ENCODE measurements around the gene GPN2. TPM values are rescaled to one million over a fixed set of nuclear protein-coding genes. Genes with fewer than 3 reads are reported as not detected.

GPN2 gene
- total and polyA plus RNA-seq, 12 donors: 17.2 to 50.7 (median 27.1) TPM

DNA sequence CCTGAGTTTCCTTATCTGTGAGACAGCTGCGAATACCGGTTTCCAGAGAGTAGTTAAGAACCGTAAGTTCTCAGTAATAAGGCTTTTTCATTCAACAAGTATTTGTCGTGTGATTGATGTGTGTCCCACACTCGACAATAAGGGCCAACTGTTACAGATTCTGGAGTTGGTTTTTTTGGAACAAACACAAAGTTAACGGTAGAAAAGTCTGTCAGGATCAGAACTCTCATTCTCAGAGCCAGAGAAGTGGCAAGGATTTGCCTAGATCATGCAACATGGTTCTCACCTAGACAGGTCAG lies 32.3 kb upstream of the GPN2 start:
- Histone ChIP-seq H3K4me3 (peak overlapping the region; percentile 20 to 77 (median 60)), H3K27me3 (no peaks in the 10 kb centered on the region), H3K27ac (peak overlapping the region in 4 of 5 donors; percentile 87 to 93 (median 88)), H3K36me3 (replicated peaks in 1 of 2) (peaks cover 0 to 32% of the 10 kb centered on the region in 2 donors), H3K9me3 (replicated peaks in 1 of 3) (no peaks in the 10 kb centered on the region), H3K4me1 (replicated peaks in 1 of 2) (peaks cover 17 to 33% of the 10 kb centered on the region in 2 donors)
- no peak for DNase-seq
- 10 to 40% (median 25%) methylated on average over 5 to 6 of the region's 6 CpGs for WGBS, 4 donors
- intact Hi-C loops (cut with DNase I): no loop called here
- no peak for TF ChIP-seq POLR2A (IDR thresholded peaks at IDR 0.05)

DNA sequence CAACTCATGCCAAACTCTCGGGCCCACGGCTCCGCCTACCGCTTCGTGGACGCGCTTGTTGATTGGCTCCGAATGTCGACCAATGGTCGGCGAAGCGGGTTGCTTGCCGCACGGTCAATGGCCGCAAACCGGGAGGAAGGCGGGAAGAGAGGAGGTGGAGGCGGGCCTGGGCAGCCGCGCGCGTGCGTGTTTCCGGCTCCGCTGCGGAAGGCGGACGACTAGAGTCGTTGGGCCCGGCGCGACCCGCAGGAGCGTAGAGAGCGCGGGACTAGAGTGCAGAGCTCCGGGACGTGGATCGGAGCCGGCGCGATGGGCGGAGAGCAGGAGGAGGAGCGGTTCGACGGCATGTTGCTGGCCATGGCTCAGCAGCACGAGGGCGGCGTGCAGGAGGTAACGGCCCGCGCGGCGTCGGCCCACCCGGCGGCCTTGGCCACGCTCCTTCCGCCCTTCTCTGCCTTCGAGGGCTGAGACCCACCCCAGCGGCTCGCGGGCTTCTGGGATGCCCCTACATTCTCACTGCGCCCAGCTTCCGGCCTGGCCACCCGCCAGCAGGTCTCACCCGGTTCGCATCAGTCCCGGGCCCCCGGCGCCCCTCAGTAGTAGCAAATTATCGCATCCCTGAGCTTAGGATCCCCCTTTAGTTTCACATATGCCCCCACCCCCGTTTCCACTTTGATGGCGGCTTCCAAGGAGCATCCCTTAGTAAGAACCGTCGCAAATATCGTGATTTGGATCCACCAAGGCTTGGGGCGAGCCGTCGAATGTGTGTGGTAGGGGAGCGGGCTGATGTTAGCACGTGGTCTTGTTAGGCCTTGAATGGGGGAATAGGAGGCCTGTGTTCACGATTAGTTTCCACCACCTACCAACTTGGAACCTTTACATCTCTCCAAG lies 31.7 kb upstream of the GPN2 start, which contains the start of gene NUDC:
Gene NUDC (plus strand): TSS at position 204 of the 891 bp plus-strand sequence. CDS start 106 bp downstream, at position 310.
- H3K4me1 ChIP-seq (replicated peaks in 1 of 2): peaks cover 17 to 33% of the 10 kb centered on the region in 2 donors
- 0 to 2% (median 1%) methylated on average over 27 to 83 of the region's 83 CpGs for WGBS, 4 donors
- H3K27me3 ChIP-seq: no peaks in the 10 kb centered on the region
- intact Hi-C loops (cut with DNase I): no loop called here
- peak; percentile 97 to 99 (median 98) for DNase-seq
- peaks cover 0 to 30% of the 10 kb centered on the region in 2 donors for H3K36me3 ChIP-seq (replicated peaks in 1 of 2)
- peak within 1 kb of the TSS; percentile 29 to 93 (median 88) for H3K27ac ChIP-seq
- no peaks in the 10 kb centered on the region for H3K9me3 ChIP-seq (replicated peaks in 1 of 3)
- TF ChIP-seq POLR2A (IDR thresholded peaks at IDR 0.05): peak; percentile 78 to 93
- TF ChIP-seq, protein P1, sequence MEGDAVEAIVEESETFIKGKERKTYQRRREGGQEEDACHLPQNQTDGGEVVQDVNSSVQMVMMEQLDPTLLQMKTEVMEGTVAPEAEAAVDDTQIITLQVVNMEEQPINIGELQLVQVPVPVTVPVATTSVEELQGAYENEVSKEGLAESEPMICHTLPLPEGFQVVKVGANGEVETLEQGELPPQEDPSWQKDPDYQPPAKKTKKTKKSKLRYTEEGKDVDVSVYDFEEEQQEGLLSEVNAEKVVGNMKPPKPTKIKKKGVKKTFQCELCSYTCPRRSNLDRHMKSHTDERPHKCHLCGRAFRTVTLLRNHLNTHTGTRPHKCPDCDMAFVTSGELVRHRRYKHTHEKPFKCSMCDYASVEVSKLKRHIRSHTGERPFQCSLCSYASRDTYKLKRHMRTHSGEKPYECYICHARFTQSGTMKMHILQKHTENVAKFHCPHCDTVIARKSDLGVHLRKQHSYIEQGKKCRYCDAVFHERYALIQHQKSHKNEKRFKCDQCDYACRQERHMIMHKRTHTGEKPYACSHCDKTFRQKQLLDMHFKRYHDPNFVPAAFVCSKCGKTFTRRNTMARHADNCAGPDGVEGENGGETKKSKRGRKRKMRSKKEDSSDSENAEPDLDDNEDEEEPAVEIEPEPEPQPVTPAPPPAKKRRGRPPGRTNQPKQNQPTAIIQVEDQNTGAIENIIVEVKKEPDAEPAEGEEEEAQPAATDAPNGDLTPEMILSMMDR (IDR thresholded peaks at IDR 0.05): no peak
- H3K4me3 ChIP-seq: peak within 1 kb of the TSS; percentile 20 to 77 (median 60)

DNA sequence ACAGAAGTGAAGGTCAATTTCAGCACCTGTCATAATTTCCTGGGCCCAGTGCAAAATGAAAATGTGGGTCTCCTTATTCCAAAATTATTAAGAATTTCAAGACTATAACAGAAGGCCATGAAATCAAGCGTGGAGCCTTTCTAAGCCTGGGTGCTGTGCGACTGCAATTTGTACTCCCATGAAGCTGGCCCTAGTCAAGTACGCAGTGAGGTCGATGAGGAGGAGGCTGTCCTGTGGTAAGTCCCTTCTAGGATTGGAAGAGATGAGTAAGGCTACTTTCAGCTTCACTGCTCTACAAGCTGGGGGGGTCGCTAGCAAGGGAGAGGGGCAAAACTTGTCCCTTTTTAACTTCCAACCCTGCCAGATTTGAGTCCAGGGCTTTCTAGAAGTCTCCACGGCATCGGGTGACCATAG lies 31.1 kb upstream of the GPN2 start:
- peaks cover 17 to 31% of the 10 kb centered on the region in 2 donors for H3K4me1 ChIP-seq (replicated peaks in 1 of 2)
- intact Hi-C loops (cut with DNase I): no loop called here
- TF ChIP-seq, protein P1 (IDR thresholded peaks at IDR 0.05): no peak
- no peak for TF ChIP-seq POLR2A (IDR thresholded peaks at IDR 0.05)
- H3K27me3 ChIP-seq: no peaks in the 10 kb centered on the region
- no peaks in the 10 kb centered on the region for H3K9me3 ChIP-seq (replicated peaks in 1 of 3)
- H3K27ac ChIP-seq: peak overlapping the region in 3 of 5 donors; percentile 87 to 93 (median 88)
- peaks cover 0 to 24% of the 10 kb centered on the region in 2 donors for H3K36me3 ChIP-seq (replicated peaks in 1 of 2)
- H3K4me3 ChIP-seq: peak overlapping the region in 1 of 4 donors; percentile 51
- 19 to 39% (median 26%) methylated on average over 5 to 7 of the region's 7 CpGs for WGBS, 4 donors
- no peak for DNase-seq

DNA sequence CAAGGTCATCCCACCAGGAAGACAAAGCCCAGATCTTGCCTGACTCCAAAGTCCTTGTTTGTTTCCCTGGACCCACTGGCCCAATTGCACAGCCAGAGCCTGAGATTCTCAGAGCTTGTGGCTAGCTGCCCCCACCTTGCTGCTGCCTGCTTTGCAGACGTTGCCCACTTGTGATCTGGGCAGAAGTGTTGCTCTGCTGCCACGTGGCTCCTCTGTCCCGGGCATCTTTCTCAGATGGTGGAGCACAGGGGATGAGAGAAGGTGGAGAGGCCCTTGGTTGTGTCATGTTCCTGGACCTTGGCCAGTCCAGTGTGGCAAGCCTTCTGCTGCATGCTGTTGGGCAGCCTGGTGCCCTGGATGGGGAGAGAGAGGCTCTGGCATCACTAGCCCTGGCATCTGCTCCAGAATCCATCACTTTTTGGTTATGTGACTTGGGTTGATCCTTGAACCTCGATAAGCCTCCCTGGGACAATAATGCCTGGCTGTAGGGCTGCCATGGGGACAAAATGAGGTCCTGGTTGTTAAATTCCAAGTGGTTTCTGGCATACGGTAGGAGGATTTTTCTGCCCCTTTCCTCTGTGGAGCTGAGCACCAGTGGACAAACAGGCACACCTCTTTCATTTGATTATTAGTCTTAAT lies 25.2 kb upstream of the GPN2 start:
- WGBS, 4 donors: 35 to 48% (median 36%) methylated on average over 2 to 5 of the region's 5 CpGs
- no peaks in the 10 kb centered on the region for H3K9me3 ChIP-seq (replicated peaks in 1 of 3)
- peaks cover 22 to 34% of the 10 kb centered on the region in 2 donors for H3K4me1 ChIP-seq (replicated peaks in 1 of 2)
- no peaks in the 10 kb centered on the region for H3K36me3 ChIP-seq (replicated peaks in 1 of 2)
- no peaks in the 10 kb centered on the region for H3K27me3 ChIP-seq
- H3K4me3 ChIP-seq: no peak overlapping the region
- H3K27ac ChIP-seq: peak overlapping the region in 4 of 5 donors; percentile 13 to 92 (median 82)
- intact Hi-C loops (cut with DNase I): no loop called here
- peak; percentile 69 to 91 (median 88) for DNase-seq
- TF ChIP-seq POLR2A (IDR thresholded peaks at IDR 0.05): peak in 1 of 2 donors; percentile 32
- TF ChIP-seq, protein P1 (IDR thresholded peaks at IDR 0.05): no peak

Measured in adrenal gland (tissue), 12 donors.